ENCODE measurements around the gene TROAP. TPM values are rescaled to one million over a fixed set of nuclear protein-coding genes. Genes with fewer than 3 reads are reported as not detected.
A peak's percentile ranks its signal among the peaks of the same experiment; 100 is the strongest.

TROAP gene, protein sequence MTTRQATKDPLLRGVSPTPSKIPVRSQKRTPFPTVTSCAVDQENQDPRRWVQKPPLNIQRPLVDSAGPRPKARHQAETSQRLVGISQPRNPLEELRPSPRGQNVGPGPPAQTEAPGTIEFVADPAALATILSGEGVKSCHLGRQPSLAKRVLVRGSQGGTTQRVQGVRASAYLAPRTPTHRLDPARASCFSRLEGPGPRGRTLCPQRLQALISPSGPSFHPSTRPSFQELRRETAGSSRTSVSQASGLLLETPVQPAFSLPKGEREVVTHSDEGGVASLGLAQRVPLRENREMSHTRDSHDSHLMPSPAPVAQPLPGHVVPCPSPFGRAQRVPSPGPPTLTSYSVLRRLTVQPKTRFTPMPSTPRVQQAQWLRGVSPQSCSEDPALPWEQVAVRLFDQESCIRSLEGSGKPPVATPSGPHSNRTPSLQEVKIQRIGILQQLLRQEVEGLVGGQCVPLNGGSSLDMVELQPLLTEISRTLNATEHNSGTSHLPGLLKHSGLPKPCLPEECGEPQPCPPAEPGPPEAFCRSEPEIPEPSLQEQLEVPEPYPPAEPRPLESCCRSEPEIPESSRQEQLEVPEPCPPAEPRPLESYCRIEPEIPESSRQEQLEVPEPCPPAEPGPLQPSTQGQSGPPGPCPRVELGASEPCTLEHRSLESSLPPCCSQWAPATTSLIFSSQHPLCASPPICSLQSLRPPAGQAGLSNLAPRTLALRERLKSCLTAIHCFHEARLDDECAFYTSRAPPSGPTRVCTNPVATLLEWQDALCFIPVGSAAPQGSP
- not detected for total RNA-seq

DNA sequence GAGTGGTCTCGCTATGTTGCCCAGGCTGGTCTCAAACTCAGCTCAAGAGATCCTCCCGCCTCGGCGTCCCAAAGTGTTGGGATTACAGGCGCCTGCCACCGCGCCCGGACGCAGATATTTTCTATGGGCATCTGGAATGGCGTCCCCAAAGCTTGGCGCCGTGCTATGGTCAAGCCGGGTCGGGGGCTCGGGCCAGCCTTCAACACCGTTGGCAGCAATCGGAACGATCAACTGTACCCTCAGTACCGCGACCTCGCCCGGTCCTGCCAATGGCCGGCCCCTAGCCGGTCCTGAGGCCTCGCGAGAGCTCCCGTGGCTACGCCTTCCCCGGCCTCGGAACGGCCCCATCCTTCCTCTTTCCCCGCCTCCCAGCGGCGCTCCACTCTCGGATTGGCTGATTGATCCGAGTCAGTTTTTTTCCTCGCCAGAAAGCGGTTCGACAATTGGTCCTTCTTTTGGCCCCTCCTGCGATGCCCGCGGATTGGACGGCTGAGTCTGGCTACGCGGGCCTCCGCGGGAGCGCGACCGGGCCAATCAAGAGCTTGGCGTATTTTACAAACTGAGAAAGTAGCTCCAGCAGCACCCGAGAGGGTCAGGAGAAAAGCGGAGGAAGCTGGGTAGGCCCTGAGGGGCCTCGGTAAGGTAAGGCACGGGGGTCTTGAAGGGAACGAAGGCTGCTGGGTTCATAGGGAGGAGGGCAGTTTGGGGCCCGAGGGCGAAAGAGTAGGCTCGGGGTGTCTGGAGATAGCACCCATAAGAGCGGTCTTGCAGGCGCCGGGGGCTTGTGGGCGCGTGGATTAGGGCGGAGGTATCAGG lies at the start of gene TROAP:
Gene TROAP, plus strand, starts transcription at position 548 of the 816 bp plus-strand sequence. CDS start 354 bp downstream, outside the sequence.
- H3K27ac ChIP-seq, result no peak within 1 kb of the TSS
- peak; percentile 91 to 98 for DNase-seq (ENCODE audit: low spot score in 2 of 2)
- intact Hi-C loops (cut with DNase I), result no loop called here
- H3K9me3 ChIP-seq, result no peaks in the 10 kb centered on the region
- no peaks in the 10 kb centered on the region for H3K36me3 ChIP-seq
- TF ChIP-seq, protein P1, sequence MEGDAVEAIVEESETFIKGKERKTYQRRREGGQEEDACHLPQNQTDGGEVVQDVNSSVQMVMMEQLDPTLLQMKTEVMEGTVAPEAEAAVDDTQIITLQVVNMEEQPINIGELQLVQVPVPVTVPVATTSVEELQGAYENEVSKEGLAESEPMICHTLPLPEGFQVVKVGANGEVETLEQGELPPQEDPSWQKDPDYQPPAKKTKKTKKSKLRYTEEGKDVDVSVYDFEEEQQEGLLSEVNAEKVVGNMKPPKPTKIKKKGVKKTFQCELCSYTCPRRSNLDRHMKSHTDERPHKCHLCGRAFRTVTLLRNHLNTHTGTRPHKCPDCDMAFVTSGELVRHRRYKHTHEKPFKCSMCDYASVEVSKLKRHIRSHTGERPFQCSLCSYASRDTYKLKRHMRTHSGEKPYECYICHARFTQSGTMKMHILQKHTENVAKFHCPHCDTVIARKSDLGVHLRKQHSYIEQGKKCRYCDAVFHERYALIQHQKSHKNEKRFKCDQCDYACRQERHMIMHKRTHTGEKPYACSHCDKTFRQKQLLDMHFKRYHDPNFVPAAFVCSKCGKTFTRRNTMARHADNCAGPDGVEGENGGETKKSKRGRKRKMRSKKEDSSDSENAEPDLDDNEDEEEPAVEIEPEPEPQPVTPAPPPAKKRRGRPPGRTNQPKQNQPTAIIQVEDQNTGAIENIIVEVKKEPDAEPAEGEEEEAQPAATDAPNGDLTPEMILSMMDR (IDR thresholded peaks at IDR 0.05), result no peak
- peaks cover 0 to 9% of the 10 kb centered on the region in 2 donors for H3K4me1 ChIP-seq
- H3K27me3 ChIP-seq, result no peaks in the 10 kb centered on the region
- peak within 1 kb of the TSS; percentile 64 to 74 for H3K4me3 ChIP-seq

DNA sequence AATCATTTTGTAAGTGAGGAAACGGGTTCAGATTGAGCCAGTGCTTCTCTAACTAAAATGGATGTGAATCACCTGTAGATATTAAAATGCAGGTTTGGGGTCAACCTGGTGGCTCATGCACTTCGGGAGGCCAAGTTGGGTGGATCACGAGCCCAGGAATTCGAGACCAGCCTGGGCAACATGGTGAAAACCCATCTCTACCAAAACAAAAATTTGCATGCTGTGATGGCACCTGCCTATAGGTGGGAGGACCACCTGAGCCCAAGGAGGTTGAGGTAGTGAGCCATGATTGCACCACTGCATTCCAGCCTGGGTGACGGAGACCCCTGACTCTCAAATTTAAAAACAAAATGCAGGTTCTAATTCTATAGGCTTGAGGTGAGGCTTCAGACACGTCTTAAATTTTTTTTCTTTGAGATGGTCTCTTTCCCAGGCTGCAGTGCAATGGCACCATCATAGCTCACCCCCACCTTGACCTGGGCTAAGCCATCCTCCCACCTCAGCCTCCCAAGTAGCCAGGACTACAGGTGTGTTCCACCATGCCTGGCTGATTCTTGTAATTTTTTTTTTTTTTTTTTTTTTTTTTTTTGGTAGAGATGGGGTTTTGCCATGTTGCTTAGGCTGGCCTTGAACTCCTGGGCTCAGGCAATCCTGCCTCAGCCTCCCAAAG lies 49.2 kb upstream of the TROAP start:
- H3K9me3 ChIP-seq, result no peaks in the 10 kb centered on the region
- H3K4me3 ChIP-seq, result no peak overlapping the region
- H3K27ac ChIP-seq, result no peak overlapping the region
- no peak for DNase-seq (ENCODE audit: low spot score in 2 of 2)
- intact Hi-C loops (cut with DNase I), result no loop called here
- peaks cover 2 to 3% of the 10 kb centered on the region in 2 donors for H3K4me1 ChIP-seq
- peaks cover 39 to 44% of the 10 kb centered on the region in 2 donors for H3K36me3 ChIP-seq
- TF ChIP-seq, protein P1 (IDR thresholded peaks at IDR 0.05), result no peak
- no peaks in the 10 kb centered on the region for H3K27me3 ChIP-seq

DNA sequence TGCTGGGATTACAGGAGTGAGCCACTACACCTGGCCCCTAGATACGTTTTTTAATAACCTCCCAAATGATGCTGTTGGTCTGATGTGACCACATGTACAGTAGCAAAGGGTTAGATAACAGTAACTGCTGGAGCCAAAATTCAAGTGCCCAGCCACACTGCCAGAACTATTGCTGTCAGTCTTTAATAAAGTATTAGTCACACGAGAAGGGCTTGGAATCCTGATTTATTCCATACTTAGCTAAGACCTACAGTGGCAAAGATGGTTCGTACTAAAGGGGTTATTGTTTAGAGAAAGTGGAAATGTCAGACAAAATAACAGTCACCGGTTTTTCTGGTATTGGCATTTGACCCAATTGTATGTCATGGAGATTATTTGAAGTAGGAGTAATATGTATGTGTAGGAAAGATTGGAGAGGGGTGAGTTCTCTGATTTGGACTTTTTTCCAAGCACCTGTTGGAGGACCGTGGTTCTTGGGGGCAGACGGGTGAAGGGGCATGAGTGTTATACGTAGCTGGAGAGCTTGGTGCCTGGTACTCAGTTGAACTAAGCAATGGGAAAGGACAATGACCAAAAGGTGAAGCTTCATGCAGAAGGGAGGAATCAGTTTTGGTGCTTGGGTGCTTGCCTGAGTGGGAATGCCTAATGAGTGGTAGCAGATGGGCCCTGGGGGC lies 48.5 kb upstream of the TROAP start:
- TF ChIP-seq, protein P1 (IDR thresholded peaks at IDR 0.05), result no peak
- no peak for DNase-seq (ENCODE audit: low spot score in 2 of 2)
- intact Hi-C loops (cut with DNase I), result no loop called here
- Histone ChIP-seq H3K27ac (no peak overlapping the region), H3K9me3 (no peaks in the 10 kb centered on the region), H3K27me3 (no peaks in the 10 kb centered on the region), H3K36me3 (peaks cover 38 to 40% of the 10 kb centered on the region in 2 donors), H3K4me1 (no peaks in the 10 kb centered on the region), H3K4me3 (no peak overlapping the region)

DNA sequence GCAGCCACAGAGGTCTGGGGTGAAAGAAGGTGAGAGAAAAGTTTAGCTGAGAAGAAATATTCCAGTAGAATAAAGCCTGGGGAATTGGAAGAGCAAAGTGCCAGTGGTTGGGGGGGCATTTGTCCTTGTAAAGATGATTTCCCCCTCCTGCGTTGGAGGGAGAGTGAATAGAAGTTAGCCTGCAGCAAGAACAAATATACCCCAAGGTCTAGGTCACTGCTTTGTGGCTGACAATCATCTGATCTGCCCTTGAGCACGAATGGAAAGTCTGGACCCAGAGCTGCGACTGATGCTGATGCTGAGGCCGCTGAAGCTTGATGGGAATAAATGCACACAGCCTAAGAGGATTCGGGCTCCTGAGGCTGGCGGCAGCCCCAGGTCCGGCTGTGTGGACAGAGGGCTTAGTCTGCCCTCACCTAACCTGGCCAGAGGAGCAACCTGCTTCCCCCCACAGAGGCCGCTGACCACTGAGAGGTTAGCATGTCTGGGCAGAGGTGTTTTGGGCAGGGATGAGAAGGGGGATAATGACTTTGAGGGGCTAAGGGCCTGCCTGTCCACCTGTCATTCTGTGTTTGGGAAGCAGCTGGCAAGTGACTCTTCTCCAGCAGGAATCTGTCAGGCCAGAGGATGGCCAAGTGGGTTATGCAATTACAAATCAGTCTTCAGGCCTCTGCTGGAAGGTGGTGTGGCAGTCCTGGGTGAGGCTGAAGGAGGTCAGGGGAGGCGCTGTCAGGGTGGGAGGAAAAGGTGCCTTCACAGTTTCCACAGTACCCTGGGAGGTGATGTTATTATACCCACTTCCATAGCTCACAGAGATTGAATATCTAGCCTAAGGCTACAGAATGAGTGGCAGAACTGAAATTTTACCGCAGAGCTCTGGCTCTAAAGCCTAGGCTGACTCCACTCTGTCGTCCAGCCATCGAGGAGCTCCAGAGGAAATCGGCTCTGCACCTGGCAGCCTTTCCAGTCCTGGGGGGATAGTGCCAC lies 46.5 kb upstream of the TROAP start:
- DNase-seq (ENCODE audit: low spot score in 2 of 2), result no peak
- no peaks in the 10 kb centered on the region for H3K4me1 ChIP-seq
- no peaks in the 10 kb centered on the region for H3K9me3 ChIP-seq
- TF ChIP-seq, protein P1 (IDR thresholded peaks at IDR 0.05), result no peak
- H3K36me3 ChIP-seq, result peaks cover 18 to 20% of the 10 kb centered on the region in 2 donors
- no peaks in the 10 kb centered on the region for H3K27me3 ChIP-seq
- H3K4me3 ChIP-seq, result no peak overlapping the region
- H3K27ac ChIP-seq, result no peak overlapping the region
- intact Hi-C loops (cut with DNase I), result no loop called here

All from ascending aorta (tissue), 2 donors.